NT2/D1 (cell line): Measurements from ENCODE around the gene CTIF.

Experiments used
- DNase-seq: peaks from one replicate; pipeline ENCODE4 v3.0.0-alpha.2; 2011; ENCODE audit warnings: low read depth, low spot score
- H3K27me3 ChIP-seq: 2 replicates; pipeline ENCODE4 v1.6.0; 2011; ENCODE audit warnings: mild to moderate bottlenecking; ENCODE audit not compliant: insufficient read length, insufficient read depth
- H3K36me3 ChIP-seq: 2 replicates; pipeline ENCODE4 v1.6.1; 2011; ENCODE audit warnings: mild to moderate bottlenecking, low read length, mixed read lengths; ENCODE audit not compliant: insufficient read depth, insufficient read length
- H3K4me1 ChIP-seq: 2 replicates; pipeline ENCODE4 v1.5.1; 2011; ENCODE audit not compliant: insufficient read depth, insufficient read length
- H3K4me3 ChIP-seq: 2 replicates; pipeline ENCODE4 v1.5.1; 2011; ENCODE audit warnings: low read depth; ENCODE audit not compliant: insufficient read length
- H3K9ac ChIP-seq: 2 replicates; pipeline ENCODE4 v1.6.0; 2011; ENCODE audit warnings: low read depth; ENCODE audit not compliant: insufficient read length
- H3K9me3 ChIP-seq: 2 replicates; pipeline ENCODE4 v1.5.1; 2011; ENCODE audit warnings: mild to moderate bottlenecking, low read length; ENCODE audit not compliant: insufficient read depth
- SUZ12 ChIP-seq: IDR thresholded peaks from 2 replicates; pipeline ENCODE4 v1.6.1; 2011; ENCODE audit not compliant: insufficient read length, insufficient read depth; ENCODE audit errors: extremely low read depth
- YY1 ChIP-seq: IDR thresholded peaks from 2 replicates; pipeline ENCODE4 v1.6.1; 2011; ENCODE audit not compliant: insufficient read length, insufficient read depth
- ZNF274 ChIP-seq: IDR thresholded peaks from 2 replicates; pipeline ENCODE4 v1.6.1; 2011; ENCODE audit warnings: mild to moderate bottlenecking, low read depth, low read length

The CTIF gene

DNA sequence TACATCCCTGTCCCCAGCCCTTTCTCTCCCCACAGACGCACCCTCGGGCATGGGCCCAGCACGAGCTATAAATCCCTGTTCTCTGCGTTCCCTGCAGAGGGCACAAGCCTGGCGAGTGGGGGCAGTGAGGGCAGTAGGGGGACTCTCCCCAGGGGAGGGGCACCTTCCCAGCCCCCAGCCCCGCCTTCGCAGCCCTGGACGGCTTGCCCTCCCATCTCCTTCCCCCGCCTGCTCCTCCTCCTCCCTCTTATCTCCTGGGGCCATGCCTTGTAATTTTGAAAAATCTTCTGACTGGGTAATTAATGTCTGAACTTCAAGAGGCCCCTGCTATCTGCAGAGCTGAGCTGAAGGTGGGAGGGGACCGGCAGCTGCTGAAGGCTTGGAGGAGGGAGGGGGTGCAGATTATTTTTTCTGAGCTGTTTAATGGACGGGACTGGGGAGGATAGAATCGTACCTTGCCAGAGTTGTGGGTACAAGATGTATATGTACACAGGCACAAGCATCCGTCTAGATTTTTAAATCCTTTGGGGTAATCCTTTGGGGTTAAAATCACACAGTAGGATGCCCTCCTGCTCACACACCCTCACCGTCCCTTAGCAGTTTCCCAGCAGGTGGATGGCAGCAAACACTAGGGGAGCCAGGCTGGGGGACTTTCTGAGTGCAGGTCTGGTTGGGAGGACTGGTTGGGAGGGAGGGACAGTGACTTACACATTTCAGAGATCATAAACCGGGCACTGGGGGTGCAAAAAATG is 290.0 kb downstream of the CTIF start:
- H3K4me1 ChIP-seq: peaks cover 24% of the 10 kb centered on the region
- DNase-seq: no peak
- H3K27me3 ChIP-seq: no peaks in the 10 kb centered on the region
- TF ChIP-seq SUZ12 (no peak), YY1 (no peak), ZNF274 (no peak)
- H3K36me3 ChIP-seq: peaks cover 2% of the 10 kb centered on the region
- H3K4me3 ChIP-seq: no peak overlapping the region
- H3K9me3 ChIP-seq: no peaks in the 10 kb centered on the region
- H3K9ac ChIP-seq: peak overlapping the region; percentile 3

GRCh38 chr18:48829443-48830149 is 290.8 kb downstream of the CTIF start:
- TF ChIP-seq SUZ12: no peak
- no peak for TF ChIP-seq ZNF274
- no peak for TF ChIP-seq YY1
- no peak for DNase-seq
- Histone ChIP-seq H3K27me3 (no peaks in the 10 kb centered on the region), H3K9me3 (no peaks in the 10 kb centered on the region), H3K4me1 (peaks cover 24% of the 10 kb centered on the region), H3K9ac (peak overlapping the region; percentile 57), H3K4me3 (no peak overlapping the region), H3K36me3 (peaks cover 2% of the 10 kb centered on the region)

- no peak for TF ChIP-seq ZNF274
- no peak for TF ChIP-seq YY1
- no peak for TF ChIP-seq SUZ12
- Histone ChIP-seq H3K36me3 (peaks cover under 1% of the 10 kb centered on the region), H3K9me3 (no peaks in the 10 kb centered on the region), H3K4me1 (peaks cover 21% of the 10 kb centered on the region), H3K4me3 (no peak overlapping the region), H3K9ac (no peak overlapping the region), H3K27me3 (no peaks in the 10 kb centered on the region)
- no peak for DNase-seq
These were observed 292.4 kb downstream of the CTIF start for GRCh38 chr18:48831113-48831759.

- Histone ChIP-seq H3K36me3 (no peaks in the 10 kb centered on the region), H3K4me1 (peaks cover 26% of the 10 kb centered on the region), H3K9ac (no peak overlapping the region), H3K9me3 (no peaks in the 10 kb centered on the region), H3K27me3 (no peaks in the 10 kb centered on the region), H3K4me3 (no peak overlapping the region)
- no peak for DNase-seq
- no peak for TF ChIP-seq SUZ12
- no peak for TF ChIP-seq ZNF274
- TF ChIP-seq YY1: no peak
These were observed 293.0 kb downstream of the CTIF start for GRCh38 chr18:48831802-48832201.

DNA sequence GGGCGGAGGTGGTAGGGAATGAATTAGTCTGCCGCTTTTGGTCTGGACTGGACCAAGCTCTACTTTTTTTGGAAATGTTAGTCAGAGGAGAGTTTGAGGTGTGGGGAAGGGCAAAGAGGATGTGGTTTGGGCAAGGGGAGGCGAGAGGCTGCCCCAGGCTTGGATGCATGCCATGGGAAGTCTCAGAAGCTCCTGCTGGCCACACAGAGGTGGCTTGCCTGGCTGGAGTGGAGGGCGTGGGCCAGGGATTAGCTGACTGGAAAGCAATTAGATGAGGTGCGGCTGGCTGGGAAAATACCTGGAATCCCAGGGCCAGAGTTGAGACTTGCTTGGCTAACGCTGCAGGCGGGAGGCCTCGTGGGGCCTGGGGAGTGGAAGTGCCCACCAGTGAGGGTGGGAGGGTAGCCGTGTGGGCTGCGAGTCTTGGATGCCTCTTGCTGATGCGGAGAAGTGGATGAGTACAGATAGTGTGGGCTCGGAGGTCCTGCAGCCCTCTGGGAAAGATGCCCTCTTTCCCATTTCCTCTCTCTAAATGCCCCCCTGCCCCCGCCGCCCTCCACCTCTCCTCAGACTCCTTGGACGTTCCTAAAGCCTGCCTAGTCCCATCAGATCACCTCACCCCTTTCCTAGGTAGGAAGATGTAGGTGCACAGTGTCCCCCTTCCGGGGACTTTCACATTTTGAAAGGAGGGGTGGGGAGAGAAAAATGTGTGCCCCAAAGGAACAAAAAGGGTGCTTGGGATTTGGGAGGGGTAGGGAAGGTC is 294.3 kb downstream of the CTIF start:
- no peak for DNase-seq
- H3K4me1 ChIP-seq: peaks cover 33% of the 10 kb centered on the region
- no peaks in the 10 kb centered on the region for H3K36me3 ChIP-seq
- no peaks in the 10 kb centered on the region for H3K9me3 ChIP-seq
- TF ChIP-seq SUZ12 (no peak), ZNF274 (no peak), YY1 (no peak)
- H3K27me3 ChIP-seq: no peaks in the 10 kb centered on the region
- no peak overlapping the region for H3K9ac ChIP-seq
- no peak overlapping the region for H3K4me3 ChIP-seq

DNA sequence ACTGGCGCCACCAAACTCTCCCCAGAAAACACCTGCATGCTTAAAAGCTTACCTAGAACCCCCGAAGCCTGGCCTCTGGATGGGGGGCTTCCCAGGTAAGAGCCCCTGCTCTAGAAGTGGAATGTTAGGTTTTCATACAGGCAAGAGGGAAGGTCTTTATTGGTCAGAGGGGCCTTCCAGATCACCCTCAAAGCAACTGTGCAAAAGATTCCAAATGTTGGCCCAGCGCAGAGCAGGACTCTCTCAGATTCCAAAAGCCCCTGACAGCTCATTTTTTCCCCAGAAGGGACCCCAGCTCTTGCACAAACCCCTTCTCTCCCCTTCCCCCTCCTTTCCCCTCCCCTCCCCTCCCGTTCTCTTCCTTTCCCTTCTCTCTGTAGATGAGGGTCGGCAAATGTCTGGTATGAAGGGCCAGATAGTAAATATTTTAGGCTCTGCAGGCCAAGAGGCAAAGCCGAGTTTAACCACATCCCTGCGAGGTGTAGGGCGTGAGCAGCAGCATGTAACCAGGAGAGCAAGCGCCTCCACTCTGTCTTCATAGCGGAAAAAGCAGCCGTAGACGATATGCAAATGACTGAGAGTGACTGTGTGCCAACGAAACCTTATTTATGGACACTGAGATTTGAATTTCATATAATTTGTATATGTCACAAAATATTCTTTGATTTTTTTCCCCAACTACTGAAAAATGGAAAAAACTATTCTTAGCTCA is 295.0 kb downstream of the CTIF start:
- no peaks in the 10 kb centered on the region for H3K27me3 ChIP-seq
- no peak overlapping the region for H3K4me3 ChIP-seq
- TF ChIP-seq ZNF274: no peak
- no peak for TF ChIP-seq YY1
- TF ChIP-seq SUZ12: no peak
- DNase-seq: no peak
- no peaks in the 10 kb centered on the region for H3K36me3 ChIP-seq
- peaks cover 29% of the 10 kb centered on the region for H3K4me1 ChIP-seq
- no peaks in the 10 kb centered on the region for H3K9me3 ChIP-seq
- no peak overlapping the region for H3K9ac ChIP-seq
